Panc1 (cell line): ENCODE data around the gene LDLRAD4. TPM values are rescaled to one million over a fixed set of nuclear protein-coding genes. Genes with fewer than 3 reads are reported as not detected.

Source experiments
- ATAC-seq: fragments of 200-7000 bp; cut with Tn5 transposase; 2 replicates; pipeline ENCODE4 v1.9.1; 2020; ENCODE audit warnings: mild to moderate bottlenecking, moderate library complexity
- BruUV-seq: library from RNA; stranded (reverse); fragments of 400-500 nt; replicated peaks from 2 replicates; lab custom pipeline; 2021; lab: Mats Ljungman, UMichigan
- CTCF ChIA-PET: fragments of 300-600 bp; sonication (Branson Sonifier 250); formaldehyde crosslinking; loops from one replicate; lab custom pipeline; 2022; ENCODE audit warnings: antibody characterized with exemption; lab: Charles Lee
- POLR2A ChIA-PET: fragments of 300-600 bp; sonication (Branson Sonifier 250); formaldehyde crosslinking; loops from one replicate; lab custom pipeline; 2022; ENCODE audit warnings: antibody characterized with exemption; lab: Charles Lee
- DNase-seq: peaks from one replicate; pipeline ENCODE4 v3.0.0-alpha.2; 2010; ENCODE audit warnings: low read depth, low spot score
- H3K27ac ChIP-seq: 2 replicates; pipeline ENCODE4 v1.5.1; 2011; ENCODE audit warnings: mild to moderate bottlenecking, low read length, inconsistent platforms
- H3K27me3 ChIP-seq: fragments of 200-500 bp; sonication (Bioruptor generic); 2 replicates; pipeline ENCODE4 v1.6.0; 2014; ENCODE audit warnings: low read length, inconsistent platforms; ENCODE audit not compliant: control insufficient read depth, insufficient read depth
- H3K36me3 ChIP-seq: fragments of 200-500 bp; sonication (Bioruptor generic); 2 replicates; pipeline ENCODE4 v1.5.1; 2014; ENCODE audit warnings: inconsistent platforms, mild to moderate bottlenecking, low read length, moderate library complexity; ENCODE audit not compliant: control insufficient read depth, insufficient read depth
- H3K4me1 ChIP-seq: 2 replicates; pipeline ENCODE4 v1.5.1; 2011; ENCODE audit warnings: inconsistent platforms, mild to moderate bottlenecking, low read length, moderate library complexity; ENCODE audit not compliant: control insufficient read depth, insufficient read depth
- H3K4me3 ChIP-seq, 2 experiments: 2 replicates each; pipeline ENCODE4 v1.5.1; 2011 to 2012; ENCODE audit warnings: low read depth in 2 of 2, low read length in 2 of 2, mild to moderate bottlenecking in 2 of 2, inconsistent platforms in 1 of 2, moderate library complexity in 1 of 2
- H3K9me3 ChIP-seq: fragments of 200-500 bp; sonication (Bioruptor generic); 2 replicates; pipeline ENCODE4 v1.5.1; 2014; ENCODE audit warnings: low read depth, mild to moderate bottlenecking, inconsistent platforms, low read length, moderate library complexity; ENCODE audit not compliant: control insufficient read depth, insufficient read depth
- CTCF ChIP-seq: fragments of 450-650 bp; IDR thresholded peaks from 2 replicates; pipeline ENCODE4 v1.5.1; 2017; ENCODE audit warnings: mild to moderate bottlenecking
- POLR2AphosphoS5 ChIP-seq: IDR thresholded peaks from 2 replicates; pipeline ENCODE4 v1.6.1; 2012; ENCODE audit warnings: mild to moderate bottlenecking, low read depth, low read length, moderate library complexity
- REST ChIP-seq, 2 experiments: IDR thresholded peaks; 2 replicates each; pipeline ENCODE4 v1.6.1; 2011 to 2012; ENCODE audit warnings: low read depth in 2 of 2, control low read depth in 1 of 2, low read length in 1 of 2, mild to moderate bottlenecking in 1 of 2, moderate library complexity in 1 of 2; ENCODE audit not compliant: insufficient read depth in 1 of 2
- SIN3A ChIP-seq: IDR thresholded peaks from 2 replicates; pipeline ENCODE4 v1.6.1; 2012; ENCODE audit warnings: low read depth, mild to moderate bottlenecking, low read length, moderate library complexity, borderline replicate concordance; ENCODE audit not compliant: insufficient read depth
- TCF7L2 ChIP-seq: IDR thresholded peaks from 2 replicates; pipeline ENCODE4 v1.6.1; 2011; ENCODE audit warnings: mild to moderate bottlenecking, low read depth, low read length, inconsistent platforms
- in situ Hi-C: cut with HindIII; loops from 2 replicates; pipeline ENCODE4 v1.10.0; 2016; ENCODE audit warnings: low sequenced_read_pairs, low pct_unique_long_range_greater_than_20kb
- intact Hi-C: fragments of 100-400 bp; cut with micrococcal nuclease; formaldehyde crosslinking; loops from one replicate; pipeline ENCODE4 v1.10.0; 2022; ENCODE audit not compliant: unreplicated experiment
- total RNA-seq: library from RNA; stranded (reverse); gene quantifications from one replicate; pipeline ENCODE4 v1.2.1, GENCODE V29; 2021; ENCODE audit not compliant: unreplicated experiment

The LDLRAD4 gene
- total RNA-seq, 1 experiment from 2014 or later = 0.28 TPM

- ATAC-seq (no peak), DNase-seq (no peak)
- ChIA-PET CTCF (no interaction called here), POLR2A (no interaction called here)
- Histone ChIP-seq H3K4me3 (no peak overlapping the region), H3K4me1 (no peaks in the 10 kb centered on the region), H3K9me3 (no peaks in the 10 kb centered on the region), H3K27me3 (no peaks in the 10 kb centered on the region; the same call in 1 of the 2 replicates), H3K27ac (no peak overlapping the region), H3K36me3 (no peaks in the 10 kb centered on the region)
- BruUV-seq = no TSS peak
- intact Hi-C loops (no loop called here), in situ Hi-C loops (no loop called here)
- TF ChIP-seq REST (IDR thresholded peaks at IDR 0.05; ENCODE audit: insufficient read depth in 1 of 2, low read depth in 2 of 2, low read length in 1 of 2) (no peak), SIN3A (no peak), CTCF (no peak), TCF7L2 (no peak), POLR2AphosphoS5 (no peak)
Measured at GRCh38 chr18:13446024-13446423, 227.5 kb downstream of the LDLRAD4 start.

GRCh38 chr18:13446610-13447461 lies 228.3 kb downstream of the LDLRAD4 start:
- H3K4me1 ChIP-seq = no peaks in the 10 kb centered on the region
- H3K27ac ChIP-seq = no peak overlapping the region
- in situ Hi-C loops (no loop called here), intact Hi-C loops (no loop called here)
- DNase-seq (no peak), ATAC-seq (no peak)
- no peaks in the 10 kb centered on the region for H3K36me3 ChIP-seq
- POLR2A ChIA-PET = no interaction called here
- H3K9me3 ChIP-seq = no peaks in the 10 kb centered on the region
- TF ChIP-seq TCF7L2 (no peak), REST (IDR thresholded peaks at IDR 0.05; ENCODE audit: insufficient read depth in 1 of 2, low read depth in 2 of 2, low read length in 1 of 2) (no peak), CTCF (no peak), POLR2AphosphoS5 (no peak), SIN3A (no peak)
- CTCF ChIA-PET = no interaction called here
- H3K27me3 ChIP-seq = no peaks in the 10 kb centered on the region; the same call in 1 of the 2 replicates
- no TSS peak for BruUV-seq
- no peak overlapping the region for H3K4me3 ChIP-seq
